ENCODE data around the gene ANXA2R.

Gene ANXA2R

DNA sequence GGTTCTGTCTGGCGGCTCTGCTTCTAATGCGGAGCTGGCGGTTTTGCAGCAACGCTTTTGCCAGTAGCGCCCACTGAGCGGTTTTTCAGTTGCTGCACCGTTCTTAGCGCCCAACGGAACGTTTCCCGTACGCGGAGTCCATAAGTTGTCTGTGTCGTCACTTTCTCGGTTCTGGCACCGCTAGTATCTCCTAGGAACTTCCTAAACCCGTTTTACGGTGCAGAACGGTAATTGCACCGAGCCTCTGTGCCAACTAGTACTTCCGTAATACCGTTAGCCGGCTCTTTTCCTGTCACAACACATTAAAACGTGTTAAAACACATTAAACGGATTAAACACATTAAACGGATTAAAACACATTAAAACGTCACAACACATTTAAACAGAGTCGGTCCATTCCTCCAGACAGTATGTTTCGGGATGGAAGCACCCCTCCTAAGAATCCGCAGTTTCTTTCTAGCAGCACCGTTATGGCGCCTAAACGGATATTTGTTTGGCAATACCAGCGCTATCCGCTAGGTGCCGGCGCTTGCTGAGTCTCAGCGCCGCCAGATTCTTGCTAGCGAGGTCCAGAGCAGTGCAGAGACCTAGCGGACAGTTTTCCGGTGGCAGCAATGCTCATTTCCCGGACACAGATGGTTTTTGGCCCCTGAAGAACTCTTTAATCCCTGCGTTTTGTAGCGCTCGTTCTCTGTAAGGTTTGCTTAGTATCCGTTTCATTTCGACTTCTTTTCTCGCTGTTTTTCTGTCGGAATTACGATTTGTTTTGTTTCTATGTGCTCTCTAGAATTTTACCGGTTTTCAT lies 45.4 kb downstream of the ANXA2R start:
- peak overlapping the region; percentile 57 for H3K4me3 ChIP-seq (ENCODE audit: control insufficient read depth, low read depth, low read length)
- DNase-seq (ENCODE audit: low read depth): peak; percentile 74
- peak; percentile 81 for TF ChIP-seq CTCF (IDR thresholded peaks at IDR 0.05; ENCODE audit: control insufficient read depth, insufficient read depth, low read depth, low read length, missing control alignments)

GRCh38 chr5:42994246-42994554 lies 45.9 kb downstream of the ANXA2R start:
- H3K4me3 ChIP-seq (ENCODE audit: control insufficient read depth, low read depth, low read length): peak overlapping the region; percentile 57
- no peak for DNase-seq (ENCODE audit: low read depth)
- TF ChIP-seq CTCF (IDR thresholded peaks at IDR 0.05; ENCODE audit: control insufficient read depth, insufficient read depth, low read depth, low read length, missing control alignments): no peak

DNA sequence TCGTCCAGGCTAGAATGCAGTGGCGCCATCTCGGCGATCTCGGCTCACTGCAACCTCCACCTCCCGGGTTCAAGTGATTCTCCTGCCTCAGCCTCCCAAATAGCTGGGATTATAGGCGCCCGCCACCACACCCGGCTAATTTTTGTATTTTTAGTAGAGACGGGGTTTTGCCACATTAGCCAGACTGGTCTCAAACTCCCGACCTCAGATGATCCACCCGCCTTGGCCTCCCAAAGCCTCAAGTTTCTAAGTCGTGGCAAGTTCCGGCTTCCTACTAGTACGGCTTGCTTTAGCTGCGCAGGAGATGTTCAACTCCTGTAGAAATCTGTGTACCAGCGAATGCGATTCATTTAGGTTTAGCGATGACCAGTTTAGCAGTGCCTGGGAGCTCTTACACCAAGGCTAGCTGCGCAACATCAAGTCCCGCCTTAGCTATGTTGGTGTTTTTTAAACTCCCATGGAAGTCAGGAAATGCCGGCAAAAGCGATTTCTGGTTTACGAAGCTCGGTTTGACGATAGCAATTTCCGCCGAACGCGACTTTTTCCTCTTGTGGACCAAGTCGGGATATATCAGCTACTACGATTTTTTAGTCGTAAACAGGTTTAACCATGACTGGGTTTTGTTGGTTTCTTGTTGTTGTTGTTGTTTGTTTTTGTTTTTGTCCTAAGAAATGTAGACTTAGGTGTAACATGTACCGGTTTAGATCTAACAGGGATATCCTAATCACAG lies 46.4 kb downstream of the ANXA2R start:
- peak overlapping the region; percentile 57 for H3K4me3 ChIP-seq (ENCODE audit: control insufficient read depth, low read depth, low read length)
- no peak for DNase-seq (ENCODE audit: low read depth)
- no peak for TF ChIP-seq CTCF (IDR thresholded peaks at IDR 0.05; ENCODE audit: control insufficient read depth, insufficient read depth, low read depth, low read length, missing control alignments)

- peak overlapping the region; percentile 57 for H3K4me3 ChIP-seq (ENCODE audit: control insufficient read depth, low read depth, low read length)
- no peak for TF ChIP-seq CTCF (IDR thresholded peaks at IDR 0.05; ENCODE audit: control insufficient read depth, insufficient read depth, low read depth, low read length, missing control alignments)
- DNase-seq (ENCODE audit: low read depth): no peak
These were observed 47.8 kb downstream of the ANXA2R start for GRCh38 chr5:42992088-42992879.

- no peak for TF ChIP-seq CTCF (IDR thresholded peaks at IDR 0.05; ENCODE audit: control insufficient read depth, insufficient read depth, low read depth, low read length, missing control alignments)
- no peak for DNase-seq (ENCODE audit: low read depth)
- peak overlapping the region; percentile 57 for H3K4me3 ChIP-seq (ENCODE audit: control insufficient read depth, low read depth, low read length)
These were observed 48.6 kb downstream of the ANXA2R start for GRCh38 chr5:42991404-42992087.

- TF ChIP-seq CTCF (IDR thresholded peaks at IDR 0.05; ENCODE audit: control insufficient read depth, insufficient read depth, low read depth, low read length, missing control alignments): no peak
- no peak for DNase-seq (ENCODE audit: low read depth)
- H3K4me3 ChIP-seq (ENCODE audit: control insufficient read depth, low read depth, low read length): no peak overlapping the region; the same call in 1 of the 2 replicates
These were observed 49.2 kb downstream of the ANXA2R start for GRCh38 chr5:42990892-42991291.

Measured in AG09309 (cell line).